HEK293T (cell line): ENCODE results near the gene SERPINA7.

ENCODE experiments used
- BHLHE40 ChIP-seq: fragments of 450-650 bp; IDR thresholded peaks from 2 replicates; pipeline ENCODE4 v1.6.1; 2016; ENCODE audit warnings: mild to moderate bottlenecking, moderate library complexity, borderline replicate concordance
- ELF4 ChIP-seq: fragments of 450-650 bp; IDR thresholded peaks from 2 replicates; pipeline ENCODE4 v1.6.1; 2017; ENCODE audit warnings: antibody characterized with exemption
- TARDBP ChIP-seq: fragments of 450-650 bp; IDR thresholded peaks from 2 replicates; pipeline ENCODE4 v1.6.1; 2016

GRCh38 chrX:106039920-106040319 is 1.4 kb upstream of the SERPINA7 start:
- TF ChIP-seq ELF4: no peak
- TF ChIP-seq TARDBP: no peak
- no peak for TF ChIP-seq BHLHE40
